ENCODE data around the gene PLEKHG4. TPM values are rescaled to one million over a fixed set of nuclear protein-coding genes. Genes with fewer than 3 reads are reported as not detected.

The PLEKHG4 gene
- total RNA-seq, 1 experiment from 2014 or later, result 5.5 TPM

DNA sequence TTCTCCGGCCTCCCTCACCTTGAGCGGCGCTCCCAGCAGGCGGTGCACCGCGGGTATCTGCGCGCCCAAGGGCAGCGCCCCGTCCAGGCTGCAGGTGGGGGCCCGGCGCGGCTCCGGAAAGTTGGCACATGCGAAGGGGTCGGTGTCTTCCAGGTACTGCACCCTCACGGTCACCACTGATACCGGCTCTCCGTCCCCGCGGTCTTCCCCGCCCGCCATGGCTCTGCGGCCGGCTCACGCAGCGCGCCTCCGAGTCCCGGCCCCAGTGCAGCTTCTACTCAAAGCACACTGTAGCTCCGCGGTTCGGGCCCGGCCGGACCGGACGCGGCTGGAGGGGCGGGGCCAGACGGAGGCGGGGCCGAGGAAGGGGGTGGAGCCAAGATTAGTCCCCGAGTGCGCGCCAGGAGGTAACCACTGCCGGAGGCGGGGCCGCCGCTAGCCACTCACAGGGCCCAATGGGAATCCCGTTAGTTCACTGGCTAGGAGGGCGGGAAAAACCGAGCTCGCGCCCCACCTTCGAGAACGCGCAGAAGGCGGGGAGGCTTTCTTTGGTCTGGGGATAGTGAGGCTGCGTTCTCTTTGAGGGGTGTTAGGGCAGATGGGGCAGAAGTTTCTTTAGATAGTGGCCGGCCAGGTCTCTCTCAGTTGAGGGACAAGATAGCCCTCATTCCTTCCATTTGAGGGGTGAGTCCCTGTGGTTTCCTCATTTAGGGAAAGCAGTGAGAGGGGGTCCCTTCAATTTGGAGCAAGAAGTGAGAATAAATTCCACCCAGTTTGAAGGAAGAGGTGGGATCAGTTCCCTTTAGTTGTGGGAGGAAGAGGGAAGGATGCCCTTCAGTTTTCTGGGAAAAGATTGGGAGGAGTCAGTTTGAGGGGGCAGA, 31.9 kb upstream of the PLEKHG4 start, which contains the start of gene FHOD1:
Gene FHOD1 (minus strand): TSS at position 290 of the 881 bp plus-strand sequence. CDS start 71 bp downstream, at position 219.
- intact Hi-C loops (cut with micrococcal nuclease; ENCODE audit: unreplicated experiment), result loop anchor here (2.0 kb wide), 1 partner anchor 21 kb away; the partner anchor contains the start of gene TMEM208
- H3K27me3 Mint-ChIP-seq (ENCODE audit: unreplicated experiment), result peaks cover 38% of the 10 kb centered on the region
- TF ChIP-seq, protein P1, sequence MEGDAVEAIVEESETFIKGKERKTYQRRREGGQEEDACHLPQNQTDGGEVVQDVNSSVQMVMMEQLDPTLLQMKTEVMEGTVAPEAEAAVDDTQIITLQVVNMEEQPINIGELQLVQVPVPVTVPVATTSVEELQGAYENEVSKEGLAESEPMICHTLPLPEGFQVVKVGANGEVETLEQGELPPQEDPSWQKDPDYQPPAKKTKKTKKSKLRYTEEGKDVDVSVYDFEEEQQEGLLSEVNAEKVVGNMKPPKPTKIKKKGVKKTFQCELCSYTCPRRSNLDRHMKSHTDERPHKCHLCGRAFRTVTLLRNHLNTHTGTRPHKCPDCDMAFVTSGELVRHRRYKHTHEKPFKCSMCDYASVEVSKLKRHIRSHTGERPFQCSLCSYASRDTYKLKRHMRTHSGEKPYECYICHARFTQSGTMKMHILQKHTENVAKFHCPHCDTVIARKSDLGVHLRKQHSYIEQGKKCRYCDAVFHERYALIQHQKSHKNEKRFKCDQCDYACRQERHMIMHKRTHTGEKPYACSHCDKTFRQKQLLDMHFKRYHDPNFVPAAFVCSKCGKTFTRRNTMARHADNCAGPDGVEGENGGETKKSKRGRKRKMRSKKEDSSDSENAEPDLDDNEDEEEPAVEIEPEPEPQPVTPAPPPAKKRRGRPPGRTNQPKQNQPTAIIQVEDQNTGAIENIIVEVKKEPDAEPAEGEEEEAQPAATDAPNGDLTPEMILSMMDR (IDR thresholded peaks at IDR 0.05; ENCODE audit: unreplicated experiment), result no peak
- peak within 1 kb of the TSS; percentile 85 for H3K27ac Mint-ChIP-seq (ENCODE audit: unreplicated experiment)
- no TSS peak for BruUV-seq (replicated peaks)
- DNase-seq, result peak; percentile 99
- peak within 1 kb of the TSS; percentile 94 for H3K4me3 Mint-ChIP-seq (ENCODE audit: low read depth, unreplicated experiment)
- CTCF ChIA-PET, result interaction anchor here (0.6 to 3.3 kb wide), 21 partner anchors 11 to 885 kb away, joined by 3 to 21 read pairs (median 5); partner anchors contain the start of genes E2F4, ELMO3 and TMEM208
- peaks cover 51% of the 10 kb centered on the region for H3K4me1 Mint-ChIP-seq (ENCODE audit: low read depth, unreplicated experiment)
- no peaks in the 10 kb centered on the region for H3K9me3 Mint-ChIP-seq (ENCODE audit: low read depth, unreplicated experiment)
- peaks cover 47% of the 10 kb centered on the region for H3K36me3 Mint-ChIP-seq (ENCODE audit: insufficient read depth, unreplicated experiment)

GRCh38 chr16:67248073-67248400, 31.3 kb upstream of the PLEKHG4 start:
- intact Hi-C loops (cut with micrococcal nuclease; ENCODE audit: unreplicated experiment), result no loop called here
- CTCF ChIA-PET, result interaction anchor here (0.6 to 3.3 kb wide), 9 partner anchors 12 to 204 kb away, joined by 3 to 21 read pairs (median 4); partner anchors contain the start of gene ELMO3
- no TSS peak for BruUV-seq (replicated peaks)
- DNase-seq, result no peak
- H3K27me3 Mint-ChIP-seq (ENCODE audit: unreplicated experiment), result peaks cover 38% of the 10 kb centered on the region
- TF ChIP-seq, protein P1 (IDR thresholded peaks at IDR 0.05; ENCODE audit: unreplicated experiment), result no peak
- peak overlapping the region; percentile 85 for H3K27ac Mint-ChIP-seq (ENCODE audit: unreplicated experiment)
- H3K9me3 Mint-ChIP-seq (ENCODE audit: low read depth, unreplicated experiment), result no peaks in the 10 kb centered on the region
- H3K4me1 Mint-ChIP-seq (ENCODE audit: low read depth, unreplicated experiment), result peaks cover 46% of the 10 kb centered on the region
- peaks cover 52% of the 10 kb centered on the region for H3K36me3 Mint-ChIP-seq (ENCODE audit: insufficient read depth, unreplicated experiment)
- H3K4me3 Mint-ChIP-seq (ENCODE audit: low read depth, unreplicated experiment), result peak overlapping the region; percentile 94

DNA sequence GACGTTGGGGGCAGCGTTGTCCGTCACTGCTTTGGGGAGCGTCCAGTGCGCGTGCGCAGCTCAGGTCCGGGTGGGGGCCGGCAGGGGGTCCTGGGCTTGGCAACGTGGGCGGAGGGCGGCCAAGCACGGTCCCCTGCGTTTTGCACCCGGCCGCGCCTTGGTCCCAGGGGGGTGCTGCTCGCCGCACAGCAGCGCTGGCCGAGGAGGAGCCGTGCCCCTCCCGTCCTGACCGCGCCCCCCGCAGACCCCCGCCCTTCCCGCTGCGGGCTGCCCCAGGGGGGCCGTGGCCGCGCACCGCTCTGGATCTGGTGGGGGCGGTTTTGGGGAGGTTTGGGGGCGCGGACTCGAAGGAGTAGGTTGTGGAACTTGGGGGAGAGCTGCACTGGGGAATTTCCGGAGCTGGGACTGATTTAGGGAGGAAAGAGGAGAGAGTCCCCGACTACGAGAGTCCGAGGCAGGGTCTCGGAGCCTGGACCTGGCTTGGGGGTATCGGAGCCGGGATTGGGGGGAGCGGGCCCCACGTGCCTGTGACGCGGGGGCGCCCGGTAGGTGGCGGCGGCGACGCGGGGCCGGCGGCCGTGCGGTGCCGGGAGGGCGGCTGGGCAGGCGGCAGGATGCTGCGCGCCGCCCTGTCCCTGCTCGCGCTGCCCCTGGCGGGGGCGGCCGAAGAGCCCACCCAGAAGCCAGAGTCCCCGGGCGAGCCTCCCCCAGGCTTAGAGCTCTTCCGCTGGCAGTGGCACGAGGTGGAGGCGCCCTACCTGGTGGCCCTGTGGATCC, 30.7 kb upstream of the PLEKHG4 start, which contains the start of gene SLC9A5:
Gene SLC9A5 (plus strand): TSS at position 579 of the 777 bp plus-strand sequence. CDS start 36 bp downstream, at position 615.
- DNase-seq, result peak; percentile 48
- no TSS peak for BruUV-seq (replicated peaks)
- intact Hi-C loops (cut with micrococcal nuclease; ENCODE audit: unreplicated experiment), result no loop called here
- H3K4me3 Mint-ChIP-seq (ENCODE audit: low read depth, unreplicated experiment), result peak within 1 kb of the TSS; percentile 94
- H3K4me1 Mint-ChIP-seq (ENCODE audit: low read depth, unreplicated experiment), result peaks cover 46% of the 10 kb centered on the region
- TF ChIP-seq, protein P1 (IDR thresholded peaks at IDR 0.05; ENCODE audit: unreplicated experiment), result peak; percentile 52
- peaks cover 38% of the 10 kb centered on the region for H3K27me3 Mint-ChIP-seq (ENCODE audit: unreplicated experiment)
- CTCF ChIA-PET, result interaction anchor here (1.0 to 3.3 kb wide), 6 partner anchors 11 to 179 kb away, joined by 3 to 21 read pairs (median 3); partner anchors contain the start of gene ELMO3
- H3K27ac Mint-ChIP-seq (ENCODE audit: unreplicated experiment), result peak within 1 kb of the TSS; percentile 85
- peaks cover 52% of the 10 kb centered on the region for H3K36me3 Mint-ChIP-seq (ENCODE audit: insufficient read depth, unreplicated experiment)
- no peaks in the 10 kb centered on the region for H3K9me3 Mint-ChIP-seq (ENCODE audit: low read depth, unreplicated experiment)

All from Calu3 (cell line).